ENCODE measurements around the gene FLT4.
A peak's percentile ranks its signal among the peaks of the same experiment; 100 is the strongest.

Gene FLT4

GRCh38 chr5:180599981-180600553, 49.3 kb downstream of the FLT4 start:
- DNase-seq (ENCODE audit: low read depth): no peak
- no peak overlapping the region for H3K4me3 ChIP-seq (ENCODE audit: low read length)
- TF ChIP-seq CTCF (IDR thresholded peaks at IDR 0.05; ENCODE audit: insufficient read depth, low read depth, low read length, missing control alignments): no peak

GRCh38 chr5:180599590-180599914, 49.8 kb downstream of the FLT4 start:
- DNase-seq (ENCODE audit: low read depth): no peak
- TF ChIP-seq CTCF (IDR thresholded peaks at IDR 0.05; ENCODE audit: insufficient read depth, low read depth, low read length, missing control alignments): no peak
- H3K4me3 ChIP-seq (ENCODE audit: low read length): no peak overlapping the region

- no peak for DNase-seq (ENCODE audit: low read depth)
- H3K4me3 ChIP-seq (ENCODE audit: low read length): no peak overlapping the region
- TF ChIP-seq CTCF (IDR thresholded peaks at IDR 0.05; ENCODE audit: insufficient read depth, low read depth, low read length, missing control alignments): no peak
These were observed 50.4 kb downstream of the FLT4 start for GRCh38 chr5:180598797-180599589.

DNA sequence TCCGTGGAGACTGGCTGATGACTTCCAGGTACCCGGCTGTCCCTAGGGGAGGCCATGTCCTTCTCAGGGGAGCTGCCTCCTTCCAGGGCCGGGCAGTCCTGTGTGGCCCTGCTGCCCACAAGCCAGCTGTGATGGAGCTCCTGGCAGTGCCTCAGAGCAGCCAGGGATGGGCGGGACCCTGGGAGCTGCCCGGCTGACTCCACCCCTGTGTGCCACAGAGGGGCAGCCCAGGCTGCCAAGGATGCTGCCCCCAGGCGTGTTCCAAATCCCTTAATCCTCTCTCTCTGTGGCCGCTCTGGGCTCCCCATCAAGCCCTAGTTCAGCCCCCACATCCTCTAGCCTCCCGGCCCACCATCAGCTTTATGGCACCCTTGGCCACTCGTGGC, 51.1 kb downstream of the FLT4 start:
- DNase-seq (ENCODE audit: low read depth): no peak

GRCh38 chr5:180596668-180597231, 52.6 kb downstream of the FLT4 start:
- no peak for TF ChIP-seq CTCF (IDR thresholded peaks at IDR 0.05; ENCODE audit: insufficient read depth, low read depth, low read length, missing control alignments)
- DNase-seq (ENCODE audit: low read depth): no peak
- H3K4me3 ChIP-seq (ENCODE audit: low read length): no peak overlapping the region

More for the DNA sequence above, 51.1 kb downstream of the FLT4 start:
- TF ChIP-seq CTCF (IDR thresholded peaks at IDR 0.05; ENCODE audit: insufficient read depth, low read depth, low read length, missing control alignments): no peak
- H3K4me3 ChIP-seq (ENCODE audit: low read length): no peak overlapping the region

DNA sequence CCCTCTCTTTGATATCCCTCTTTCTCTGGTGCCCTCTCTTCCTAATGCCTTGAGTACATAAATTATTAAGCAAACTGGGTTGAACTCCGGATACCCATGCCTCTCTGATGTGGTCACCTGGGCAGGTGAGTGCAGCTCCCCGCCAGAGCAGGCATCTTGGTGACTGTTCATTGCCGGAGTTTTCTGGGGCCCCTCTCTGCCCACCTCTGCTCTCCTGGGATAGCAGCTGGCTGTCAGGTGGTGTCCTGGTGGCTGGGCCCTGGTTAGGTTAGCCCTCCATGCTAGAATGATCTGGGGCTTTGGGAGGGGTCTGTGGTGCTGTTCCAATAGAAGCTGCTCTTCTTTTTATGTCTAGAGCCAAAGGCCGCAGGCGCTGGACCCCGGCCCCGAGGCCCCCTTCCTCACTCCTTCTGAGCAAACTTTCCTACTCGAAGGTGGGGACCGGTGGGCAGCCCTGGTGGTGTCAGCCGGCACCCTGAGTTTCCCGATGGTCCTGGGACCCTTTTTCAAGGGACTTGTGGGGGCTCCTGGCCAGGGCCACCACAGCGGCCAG, 53.2 kb downstream of the FLT4 start:
- no peak for TF ChIP-seq CTCF (IDR thresholded peaks at IDR 0.05; ENCODE audit: insufficient read depth, low read depth, low read length, missing control alignments)
- no peak overlapping the region for H3K4me3 ChIP-seq (ENCODE audit: low read length)
- DNase-seq (ENCODE audit: low read depth): peak; percentile 14
